HG02798 (cell line): ENCODE data around the gene OR1M1.

Source experiments
- ATAC-seq: cut with Tn5 transposase; IDR thresholded peaks from one replicate; pipeline ENCODE4 v1.9.1; 2021; ENCODE audit warnings: mild to moderate bottlenecking; ENCODE audit not compliant: unreplicated experiment, poor library complexity

Gene OR1M1

GRCh38 chr19:9073806-9074205 is 13.1 kb upstream of the OR1M1 start:
- no peak for ATAC-seq

- ATAC-seq = no peak
Measured at GRCh38 chr19:9075064-9075949, 11.6 kb upstream of the OR1M1 start.

GRCh38 chr19:9076901-9077300 is 10.0 kb upstream of the OR1M1 start:
- ATAC-seq = no peak

GRCh38 chr19:9078651-9079050 is 8.2 kb upstream of the OR1M1 start:
- ATAC-seq = no peak

GRCh38 chr19:9107375-9107774 is 20.5 kb downstream of the OR1M1 start, which contains the start of gene OR7G2:
OR7G2 (minus strand) TSS chr19:9107475; CDS start chr19:9103243, 4,232 bp downstream.
- no peak for ATAC-seq

- no peak for ATAC-seq
Measured at GRCh38 chr19:9109959-9110358, 23.1 kb downstream of the OR1M1 start.

- no peak for ATAC-seq
Measured at GRCh38 chr19:9115307-9115813, 28.5 kb downstream of the OR1M1 start, which contains the start of gene OR7G1. OR7G1 (minus strand) TSS chr19:9115763; CDS start chr19:9115763, 0 bp downstream.

- ATAC-seq = no peak
Measured at GRCh38 chr19:9116547-9116946, 29.7 kb downstream of the OR1M1 start.

- ATAC-seq = no peak
Measured at GRCh38 chr19:9126900-9127405, 40.1 kb downstream of the OR1M1 start, which contains the start of gene OR7G3. OR7G3 (minus strand) TSS chr19:9126950; CDS start chr19:9126950, 0 bp downstream.

- ATAC-seq = no peak
Measured at GRCh38 chr19:9128171-9128570, 41.3 kb downstream of the OR1M1 start.

- no peak for ATAC-seq
Measured at GRCh38 chr19:9130965-9131364, 44.1 kb downstream of the OR1M1 start.

GRCh38 chr19:9132422-9132821 is 45.6 kb downstream of the OR1M1 start:
- ATAC-seq = no peak

GRCh38 chr19:9139609-9140158 is 52.8 kb downstream of the OR1M1 start:
- ATAC-seq = no peak

GRCh38 chr19:9140159-9140874 is 53.5 kb downstream of the OR1M1 start, which contains the start of gene ZNF317:
ZNF317 (plus strand) TSS chr19:9140397; CDS start chr19:9156017, 15,620 bp downstream.
- ATAC-seq = peak; percentile 97

GRCh38 chr19:9144920-9145319 is 58.1 kb downstream of the OR1M1 start:
- ATAC-seq = no peak
